GM13976 (cell line): ENCODE data around the gene EVA1A.
"Not testable (repeated sequence)": the region's sequence is repeated elsewhere in the genome, so short reads cannot be mapped to it uniquely, and the experiment has no call there.

Experiments
- DNase-seq: peaks from one replicate; pipeline ENCODE4 v3.0.0; 2012; ENCODE audit warnings: low spot score
- CTCF ChIP-seq: IDR thresholded peaks from 2 replicates; pipeline ENCODE4 v1.5.1; 2012; ENCODE audit warnings: borderline replicate concordance, mild to moderate bottlenecking; ENCODE audit not compliant: insufficient read depth; ENCODE audit errors: extremely low read depth, missing control alignments, control extremely low read depth
- in situ Hi-C: fragments of 300-500 bp; cut with MboI; formaldehyde crosslinking; loops from one replicate; pipeline ENCODE4 v1.12.0; 2022; ENCODE audit warnings: low sequenced_read_pairs, mixed read lengths, inconsistent platforms; ENCODE audit not compliant: unreplicated experiment

The EVA1A gene

GRCh38 chr2:75493230-75493629 lies 67.5 kb downstream of the EVA1A start:
- TF ChIP-seq CTCF: no peak
- DNase-seq: no peak
- in situ Hi-C loops: no loop called here

GRCh38 chr2:75491129-75491753 lies 69.5 kb downstream of the EVA1A start:
- in situ Hi-C loops: no loop called here
- TF ChIP-seq CTCF: no peak
- DNase-seq: no peak

GRCh38 chr2:75489721-75490120 lies 71.0 kb downstream of the EVA1A start:
- in situ Hi-C loops: no loop called here
- no peak for TF ChIP-seq CTCF

GRCh38 chr2:75488157-75488556 lies 72.6 kb downstream of the EVA1A start:
- no peak for DNase-seq
- TF ChIP-seq CTCF: no peak
- in situ Hi-C loops: no loop called here

More at GRCh38 chr2:75489721-75490120, 71.0 kb downstream of the EVA1A start:
- DNase-seq: no peak

GRCh38 chr2:75486735-75487134 lies 74.0 kb downstream of the EVA1A start:
- in situ Hi-C loops: not testable (repeated sequence)

GRCh38 chr2:75484840-75485239 lies 75.9 kb downstream of the EVA1A start:
- DNase-seq: no peak
- in situ Hi-C loops: no loop called here
- no peak for TF ChIP-seq CTCF

More at GRCh38 chr2:75486735-75487134, 74.0 kb downstream of the EVA1A start:
- not testable (repeated sequence) for DNase-seq

- no peak for TF ChIP-seq CTCF
- no peak for DNase-seq
- in situ Hi-C loops: no loop called here
Measured at GRCh38 chr2:75483878-75484277, 76.9 kb downstream of the EVA1A start.
